Suprapubic skin (tissue), 4 donors: ENCODE measurements around the gene CLSTN1. TPM values are rescaled to one million over a fixed set of nuclear protein-coding genes. Genes with fewer than 3 reads are reported as not detected.

ENCODE experiments used
- DNase-seq, 2 donors: peaks; one replicate each; pipeline ENCODE4 v3.0.0-alpha.2; 2019; ENCODE audit warnings: low spot score in 2 of 2
- H3K27ac ChIP-seq: fragments of 200-600 bp; sonication (generic); one replicate; pipeline ENCODE4 v1.5.1; 2019
- H3K27me3 ChIP-seq: fragments of 200-600 bp; sonication (generic); one replicate; pipeline ENCODE4 v1.5.1; 2019
- H3K36me3 ChIP-seq: fragments of 200-600 bp; sonication (generic); one replicate; pipeline ENCODE4 v1.5.1; 2019
- H3K4me1 ChIP-seq: fragments of 200-600 bp; sonication (generic); one replicate; pipeline ENCODE4 v1.5.1; 2019
- H3K4me3 ChIP-seq: fragments of 200-600 bp; sonication (generic); one replicate; pipeline ENCODE4 v1.5.1; 2019; ENCODE audit warnings: mild to moderate bottlenecking
- H3K9me3 ChIP-seq: fragments of 200-600 bp; sonication (generic); one replicate; pipeline ENCODE4 v1.5.1; 2019
- CTCF ChIP-seq, 2 donors: fragments of 200-600 bp in 1 of 2; fragments of 450-650 bp in 1 of 2; sonication (generic) in 1 of 2; IDR thresholded peaks; one replicate each; pipeline ENCODE4 v1.5.1; 2016 to 2019; ENCODE audit warnings: antibody characterized with exemption in 2 of 2, mild to moderate bottlenecking in 1 of 2, moderate library complexity in 1 of 2
- EP300 ChIP-seq: sonication (generic); formaldehyde crosslinking; IDR thresholded peaks from one replicate; pipeline ENCODE4 v1.6.1; 2017; ENCODE audit warnings: antibody characterized with exemption
- POLR2A ChIP-seq, 2 donors: fragments of 450-650 bp; IDR thresholded peaks; one replicate each; pipeline ENCODE4 v1.6.1; 2017; ENCODE audit warnings: antibody characterized with exemption in 2 of 2, mild to moderate bottlenecking in 2 of 2, moderate library complexity in 2 of 2
- POLR2AphosphoS5 ChIP-seq, 3 donors: sonication (generic); formaldehyde crosslinking; IDR thresholded peaks; one replicate each; pipeline ENCODE4 v1.6.1; 2017; ENCODE audit warnings: antibody characterized with exemption in 3 of 3
- WGBS: methylation state at CpG from one replicate; pipeline ENCODE4 v1.1.5; 2018; 5-methylcytosine and 5-hydroxymethylcytosine counted together
- total RNA-seq, 4 donors: library from RNA; depleted of rRNA; stranded (reverse); fragments of >200 nt; gene quantifications; one replicate each; pipeline ENCODE4 v1.1.0, GENCODE V29; 2016

CLSTN1 gene
- total RNA-seq, 4 donors from 2014 or later: 118 to 202 (median 165) TPM

- Histone ChIP-seq H3K27me3 (no peaks in the 10 kb centered on the region), H3K9me3 (no peaks in the 10 kb centered on the region), H3K4me1 (peaks cover 2% of the 10 kb centered on the region), H3K4me3 (no peak overlapping the region), H3K36me3 (peaks cover 18% of the 10 kb centered on the region), H3K27ac (no peak overlapping the region)
- DNase-seq: no peak
- WGBS: 94% methylated on average over 9 of the region's 9 CpGs
- no peak for TF ChIP-seq POLR2AphosphoS5 (IDR thresholded peaks at IDR 0.05)
- TF ChIP-seq EP300: no peak
- no peak for TF ChIP-seq POLR2A (IDR thresholded peaks at IDR 0.05)
- TF ChIP-seq CTCF (IDR thresholded peaks at IDR 0.05): no peak
These were observed 112.2 kb downstream of the CLSTN1 start for GRCh38 chr1:9711466-9712020.

GRCh38 chr1:9710037-9710436, 113.7 kb downstream of the CLSTN1 start:
- WGBS: 94% methylated on average over 8 of the region's 8 CpGs
- Histone ChIP-seq H3K9me3 (no peaks in the 10 kb centered on the region), H3K27ac (no peak overlapping the region), H3K36me3 (peaks cover 6% of the 10 kb centered on the region), H3K27me3 (no peaks in the 10 kb centered on the region), H3K4me3 (no peak overlapping the region), H3K4me1 (no peaks in the 10 kb centered on the region)
- DNase-seq: no peak
- TF ChIP-seq POLR2A (IDR thresholded peaks at IDR 0.05): no peak
- no peak for TF ChIP-seq CTCF (IDR thresholded peaks at IDR 0.05)
- no peak for TF ChIP-seq POLR2AphosphoS5 (IDR thresholded peaks at IDR 0.05)
- TF ChIP-seq EP300: no peak

GRCh38 chr1:9706178-9706577, 117.6 kb downstream of the CLSTN1 start:
- DNase-seq: no peak
- Histone ChIP-seq H3K27me3 (no peaks in the 10 kb centered on the region), H3K4me1 (peaks cover 6% of the 10 kb centered on the region), H3K36me3 (peaks cover 6% of the 10 kb centered on the region), H3K27ac (no peak overlapping the region), H3K4me3 (no peak overlapping the region), H3K9me3 (no peaks in the 10 kb centered on the region)
- WGBS: 95% methylated on average over 4 of the region's 4 CpGs
- no peak for TF ChIP-seq EP300
- TF ChIP-seq CTCF (IDR thresholded peaks at IDR 0.05): no peak
- no peak for TF ChIP-seq POLR2A (IDR thresholded peaks at IDR 0.05)
- no peak for TF ChIP-seq POLR2AphosphoS5 (IDR thresholded peaks at IDR 0.05)

- H3K36me3 ChIP-seq: peaks cover 3% of the 10 kb centered on the region
- peaks cover 8% of the 10 kb centered on the region for H3K4me1 ChIP-seq
- H3K9me3 ChIP-seq: no peaks in the 10 kb centered on the region
- no peaks in the 10 kb centered on the region for H3K27me3 ChIP-seq
- no peak overlapping the region for H3K27ac ChIP-seq
- DNase-seq: no peak
- TF ChIP-seq POLR2A (IDR thresholded peaks at IDR 0.05): no peak
- no peak for TF ChIP-seq EP300
- no peak for TF ChIP-seq CTCF (IDR thresholded peaks at IDR 0.05)
- TF ChIP-seq POLR2AphosphoS5 (IDR thresholded peaks at IDR 0.05): no peak
- 87% methylated on average over 8 of the region's 8 CpGs for WGBS
- no peak overlapping the region for H3K4me3 ChIP-seq
These were observed 118.2 kb downstream of the CLSTN1 start for GRCh38 chr1:9705337-9706093.

- Histone ChIP-seq H3K36me3 (no peaks in the 10 kb centered on the region), H3K4me3 (no peak overlapping the region), H3K27me3 (no peaks in the 10 kb centered on the region), H3K9me3 (no peaks in the 10 kb centered on the region), H3K27ac (no peak overlapping the region), H3K4me1 (peaks cover 8% of the 10 kb centered on the region)
- 90% methylated on average over 3 of the region's 3 CpGs for WGBS
- TF ChIP-seq POLR2AphosphoS5 (IDR thresholded peaks at IDR 0.05) (no peak), POLR2A (IDR thresholded peaks at IDR 0.05) (no peak), CTCF (IDR thresholded peaks at IDR 0.05) (no peak), EP300 (no peak)
- DNase-seq: no peak
These were observed 120.1 kb downstream of the CLSTN1 start for GRCh38 chr1:9703681-9704080.
